ENCODE results near the gene EIF5AL1. TPM values are rescaled to one million over a fixed set of nuclear protein-coding genes. Genes with fewer than 3 reads are reported as not detected.
A peak's percentile ranks its signal among the peaks of the same experiment; 100 is the strongest.

EIF5AL1 gene
- total and polyA plus RNA-seq, 2 of the 8 experiments (the other 6 are each of a cell fraction or from before 2014, with no cell fraction given), result 1.7 to 2.2 TPM

DNA sequence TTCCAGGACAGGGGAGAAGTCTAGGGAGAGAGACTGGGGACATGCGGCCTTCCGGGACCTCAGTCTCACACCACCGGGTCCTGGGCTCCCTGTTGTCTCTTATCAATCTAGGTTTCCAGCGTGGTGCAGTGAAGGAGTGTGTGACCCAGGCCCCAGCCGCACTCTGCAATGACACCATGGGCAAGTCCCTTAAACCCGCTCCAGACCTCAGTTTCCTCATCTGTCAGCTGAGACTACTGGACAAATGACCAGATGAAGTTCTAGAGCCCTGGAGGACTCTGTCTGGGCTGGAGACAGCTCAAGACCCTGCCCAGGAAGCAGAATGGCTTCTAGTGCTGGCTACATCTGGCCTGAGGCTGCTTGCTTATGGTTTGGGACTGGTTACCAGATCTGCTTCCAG lies 20.1 kb upstream of the EIF5AL1 start:
- no peak overlapping the region for H3K4me2 ChIP-seq (ENCODE audit: insufficient read depth in 1 of 2, low read depth in 2 of 2, low read length in 2 of 2)
- H3K36me3 ChIP-seq (ENCODE audit: control insufficient read depth in 2 of 4, insufficient read depth in 4 of 4, low read length in 3 of 4), result no peaks in the 10 kb centered on the region
- no peaks in the 10 kb centered on the region for H3K79me1 ChIP-seq (ENCODE audit: low read depth, low read length)
- FAIRE-seq (no peak), DNase-seq (ENCODE audit: low read depth in 1 of 2, low spot score in 2 of 2) (peak in 1 of 2 experiments; percentile 33)
- peaks cover 0 to 3% (median 0%) of the 10 kb centered on the region in 4 experiments; a peak in 1 of 7 replicates for H3K4me1 ChIP-seq (replicated peaks in 1 of 4; ENCODE audit: control insufficient read depth in 3 of 4, insufficient read depth in 4 of 4, low read length in 3 of 4)
- no peak overlapping the region for H2BK20ac ChIP-seq (ENCODE audit: low read length)
- H3K23ac ChIP-seq (ENCODE audit: insufficient read length), result no peak overlapping the region
- no peak overlapping the region for H3K56ac ChIP-seq (replicated peaks; ENCODE audit: insufficient read length, low read depth, low read length)
- 85% methylated on average over 6 of the region's 6 CpGs; no CpG with 5 or more reads in 1 of the 2 experiments for WGBS, 2 experiments (ENCODE audit: extremely low coverage in 1 of 2, insufficient coverage in 1 of 2, insufficient read length in 1 of 2, insufficient replicate concordance in 2 of 2, low coverage in 1 of 2, low lambda C conversion rate in 2 of 2, missing lambda C conversion rate in 1 of 2)
- H4K8ac ChIP-seq (ENCODE audit: extremely low read depth, insufficient read depth, low read length), result no peak overlapping the region
- H2AFZ ChIP-seq (ENCODE audit: low read length), result no peak overlapping the region
- no peak overlapping the region for H2BK15ac ChIP-seq (ENCODE audit: low read length)
- H3K79me2 ChIP-seq (ENCODE audit: control insufficient read depth in 1 of 2, insufficient read depth in 2 of 2, low read length in 2 of 2), result no peaks in the 10 kb centered on the region
- H3K27me3 ChIP-seq (replicated peaks in 1 of 4; ENCODE audit: control insufficient read depth in 3 of 4, extremely low read depth in 1 of 4, insufficient read depth in 3 of 4, low read length in 3 of 4), result peaks cover 0 to 2% (median 0%) of the 10 kb centered on the region in 4 experiments; a peak in 2 of 7 replicates
- CTCF ChIA-PET (ENCODE audit: partially characterized antibody), result interaction anchor here (0.6 to 10.0 kb wide), 7 partner anchors 22 to 626 kb away, joined by 3 to 101 read pairs (median 4); no protein-coding TSS in a partner anchor
- POLR2A ChIA-PET (ENCODE audit: partially characterized antibody), result no interaction called here
- no peak overlapping the region for H2BK120ac ChIP-seq (replicated peaks; ENCODE audit: low read depth, low read length)
- no peaks in the 10 kb centered on the region for H3K23me2 ChIP-seq (ENCODE audit: low read depth, low read length)
- H3K27ac ChIP-seq (ENCODE audit: low read depth, low read length), result no peak overlapping the region
- no peak overlapping the region for H3K18ac ChIP-seq (ENCODE audit: extremely low read depth, low read length)
- H3K4ac ChIP-seq (replicated peaks; ENCODE audit: insufficient read length, low read depth, low read length), result no peak overlapping the region
- H3K9ac ChIP-seq (replicated peaks in 1 of 4; ENCODE audit: extremely low read depth in 1 of 4, low read depth in 3 of 4, low read length in 3 of 4), result no peak overlapping the region
- no peaks in the 10 kb centered on the region for H4K20me1 ChIP-seq (replicated peaks in 1 of 2; ENCODE audit: control insufficient read depth in 1 of 2, insufficient read depth in 2 of 2, low read length in 2 of 2)
- H2AK5ac ChIP-seq (ENCODE audit: low read depth, low read length), result no peak overlapping the region
- no peak overlapping the region for H2BK5ac ChIP-seq (ENCODE audit: low read depth, low read length)
- H4K91ac ChIP-seq (replicated peaks; ENCODE audit: insufficient read length, low read length), result no peak overlapping the region
- H3K14ac ChIP-seq (ENCODE audit: insufficient read length), result no peak overlapping the region
- no peak overlapping the region for H4K5ac ChIP-seq (ENCODE audit: insufficient read length, low read depth, low read length)
- no peak overlapping the region for H3K4me3 ChIP-seq (ENCODE audit: extremely low read depth in 1 of 4, insufficient read depth in 2 of 4, low read depth in 3 of 4, low read length in 4 of 4)
- H3K9me3 ChIP-seq (ENCODE audit: insufficient read depth in 2 of 2, low read depth in 1 of 2, low read length in 1 of 2), result 0 out of 4 replicates have a peak, but pooled peaks cover 0 to 5% of the 10 kb centered on the region in 2 experiments
- no peak overlapping the region for H2BK12ac ChIP-seq (ENCODE audit: low read depth, low read length)
- TF ChIP-seq RFX5 (IDR thresholded peaks at IDR 0.05; ENCODE audit: borderline replicate concordance, low read depth, low read length) (no peak), KDM1A (IDR thresholded peaks at IDR 0.05; ENCODE audit: borderline replicate concordance, low read length) (no peak), SUZ12 (IDR thresholded peaks at IDR 0.05; ENCODE audit: low read length) (no peak), POU5F1 (IDR thresholded peaks at IDR 0.05; ENCODE audit: low read depth, low read length) (no peak), EZH2 (IDR thresholded peaks at IDR 0.05; ENCODE audit: low read depth, low read length, severe bottlenecking) (no peak), SP1 (IDR thresholded peaks at IDR 0.05; ENCODE audit: low read depth, low read length) (no peak), PHF8 (conservative IDR thresholded peaks at IDR 0.05; ENCODE audit: low read depth, low read length) (no peak), RBBP5 (IDR thresholded peaks at IDR 0.05; ENCODE audit: borderline replicate concordance, low read depth, low read length) (no peak), EGR1 (IDR thresholded peaks at IDR 0.05; ENCODE audit: borderline replicate concordance, low read depth, low read length) (no peak), JUND (IDR thresholded peaks at IDR 0.05; ENCODE audit: low read length) (no peak), SAP30 (IDR thresholded peaks at IDR 0.05; ENCODE audit: insufficient read depth, insufficient replicate concordance, low read length) (no peak), MAX (IDR thresholded peaks at IDR 0.05) (no peak), USF2 (IDR thresholded peaks at IDR 0.05; ENCODE audit: low read length) (no peak)
